ENCODE measurements around the gene WDR46.

Gene WDR46

GRCh38 chr6:33288921-33289783 is at the start of gene WDR46, which contains the start of gene PFDN6:
Gene WDR46, minus strand, starts transcription at chr6:33289239. Its CDS starts 69 bp downstream, at chr6:33289170.
Gene PFDN6, plus strand, starts transcription at chr6:33289601. Its CDS starts 256 bp downstream, at chr6:33289857.
- peak; percentile 87 for DNase-seq

- no peak for DNase-seq
Observed at GRCh38 chr6:33336495-33336894, 47.5 kb upstream of the WDR46 start.

DNA sequence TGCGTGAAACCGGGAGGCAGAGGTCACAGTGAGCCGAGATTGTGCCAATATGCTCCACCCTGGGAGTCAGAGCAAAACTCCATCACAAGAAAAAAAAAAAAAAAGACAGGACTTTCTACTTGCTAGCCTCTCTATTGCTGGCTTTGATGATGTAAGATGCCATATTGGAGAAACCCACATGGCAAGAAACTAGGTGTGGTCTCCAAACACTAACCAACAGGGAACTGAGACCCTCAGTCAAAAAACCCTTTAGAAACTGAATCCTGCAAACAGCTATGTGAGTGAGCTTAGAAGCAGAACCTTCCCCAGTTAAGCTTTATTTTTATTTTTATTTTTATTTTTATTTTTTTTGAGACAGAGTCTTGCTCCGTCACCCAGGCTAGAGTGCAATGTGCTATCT is 46.9 kb upstream of the WDR46 start:
- no peak for DNase-seq

- DNase-seq = no peak
Observed at GRCh38 chr6:33333666-33334065, 44.6 kb upstream of the WDR46 start.

GRCh38 chr6:33330736-33331135 is 41.7 kb upstream of the WDR46 start:
- no peak for DNase-seq

- no peak for DNase-seq
Observed at GRCh38 chr6:33329058-33329457, 40.0 kb upstream of the WDR46 start.

- DNase-seq = no peak
Observed at GRCh38 chr6:33324125-33324524, 35.1 kb upstream of the WDR46 start.

DNA sequence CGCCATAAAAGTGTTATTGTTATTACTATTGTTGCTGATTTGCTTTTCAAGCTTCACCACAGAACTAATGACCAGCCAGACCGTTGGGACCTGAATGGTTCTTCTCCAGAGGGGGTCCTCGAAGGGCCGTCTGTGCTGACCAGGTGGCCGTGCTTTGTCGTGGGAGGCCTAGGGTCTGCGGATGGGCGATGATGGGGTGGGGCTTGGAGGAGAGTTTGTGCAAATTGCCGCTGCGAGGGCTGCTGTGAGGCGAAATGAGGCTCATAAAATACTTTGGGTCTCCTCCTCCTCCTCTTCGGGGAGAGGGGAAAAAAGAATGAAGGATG is 34.5 kb upstream of the WDR46 start:
- no peak for DNase-seq

DNA sequence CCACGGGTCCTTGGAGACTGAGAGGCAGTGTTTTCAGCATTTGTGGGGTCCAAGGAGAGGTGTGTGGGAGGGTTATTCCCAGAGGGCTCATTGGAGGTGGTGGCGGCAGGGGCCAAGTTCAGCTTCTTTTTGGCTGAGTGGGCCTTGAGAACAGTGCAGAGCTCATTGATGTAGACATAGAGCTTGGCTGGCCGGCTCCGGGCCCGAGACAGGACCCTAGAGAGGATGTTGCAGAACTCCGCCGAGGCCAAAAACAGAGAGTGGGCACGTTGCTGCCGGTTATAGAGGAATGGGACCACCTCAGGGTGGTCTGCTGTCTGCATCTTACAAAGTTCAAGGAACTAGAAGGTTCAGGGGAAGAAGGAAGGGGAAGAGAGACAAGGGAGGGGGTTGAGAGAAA is 32.2 kb upstream of the WDR46 start:
- DNase-seq = no peak

DNA sequence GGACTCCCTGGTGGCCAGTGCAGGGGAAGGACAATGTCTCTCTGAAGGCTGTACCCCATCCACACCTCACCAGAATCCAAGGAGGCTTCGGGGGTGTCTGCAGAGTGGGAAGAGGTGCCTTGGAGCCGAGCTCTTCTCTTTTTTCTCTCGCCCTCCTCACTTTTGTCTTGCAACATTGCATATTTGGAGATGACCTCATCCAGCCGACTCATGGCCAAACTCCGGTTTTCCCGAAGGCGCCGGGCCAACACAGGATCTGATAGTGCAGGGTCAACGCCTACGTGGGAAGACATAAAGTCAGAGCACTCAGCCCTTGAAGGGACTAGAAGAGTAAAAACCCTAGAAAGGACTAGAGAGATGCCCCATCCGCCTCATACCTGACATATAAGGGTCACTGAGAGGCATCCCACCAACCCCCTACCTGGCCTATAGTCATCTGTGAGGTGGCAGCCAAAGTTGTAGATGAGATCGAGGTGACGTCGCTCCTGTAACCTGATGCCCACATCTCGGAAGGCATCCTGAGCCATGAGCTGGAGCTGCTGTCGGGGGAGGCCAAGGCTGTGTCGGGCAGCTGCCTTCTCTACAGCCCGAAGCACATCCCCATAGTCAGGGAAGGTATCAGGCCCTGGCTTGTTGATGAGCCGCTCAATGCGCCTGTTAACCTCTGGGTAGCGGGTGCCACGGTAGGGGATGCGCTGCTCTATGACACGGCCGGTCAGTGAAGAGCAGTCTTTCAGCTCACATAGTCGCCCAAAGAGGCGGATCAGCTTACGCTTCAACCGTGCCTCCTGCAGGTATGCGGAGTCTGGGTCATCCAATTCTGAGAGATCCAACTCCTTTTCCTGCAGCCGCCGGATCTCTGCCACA is 31.5 kb upstream of the WDR46 start:
- DNase-seq = no peak

GRCh38 chr6:33319939-33320314 is 30.9 kb upstream of the WDR46 start:
- no peak for DNase-seq

DNA sequence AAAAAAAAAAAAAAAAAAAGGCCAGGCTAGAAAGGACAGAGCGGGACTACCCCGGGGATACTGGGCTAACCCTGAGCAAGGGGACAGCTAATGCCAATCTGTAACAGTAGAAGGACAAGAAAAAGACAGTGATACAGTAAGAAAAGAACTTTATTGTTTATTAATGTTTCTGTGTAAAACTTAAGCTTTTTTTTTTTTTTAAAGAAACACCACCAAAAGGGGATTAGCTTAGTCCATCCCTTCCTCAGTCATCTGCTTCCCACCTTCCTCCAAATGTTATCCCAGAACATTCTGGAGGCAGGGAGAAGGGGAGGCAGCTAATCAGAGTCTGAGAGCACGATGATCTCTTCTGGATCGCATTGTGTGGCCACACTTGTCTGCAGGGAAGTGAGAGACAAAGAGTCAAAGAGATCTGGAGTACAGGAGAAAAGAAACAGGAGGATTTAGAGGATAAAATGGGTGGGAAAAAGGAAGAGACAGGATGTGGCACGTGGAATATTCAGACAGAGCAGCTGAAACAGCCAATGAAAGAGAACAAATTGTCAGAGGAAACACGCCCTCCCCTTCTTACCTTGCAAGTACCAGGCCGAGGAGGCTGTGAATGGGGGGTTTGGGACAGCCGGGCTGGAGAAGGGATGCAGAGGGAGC is 29.5 kb upstream of the WDR46 start:
- no peak for DNase-seq

GRCh38 chr6:33317669-33318425 is 28.8 kb upstream of the WDR46 start, which contains the start of gene ZBTB22:
Gene ZBTB22, minus strand, starts transcription at chr6:33317744. Its CDS starts 828 bp downstream, at chr6:33316916.
- peak; percentile 97 for DNase-seq

GRCh38 chr6:33317419-33317668 is 28.3 kb upstream of the WDR46 start:
- DNase-seq = no peak

- DNase-seq = no peak
Observed at GRCh38 chr6:33316603-33317418, 27.8 kb upstream of the WDR46 start.

DNA sequence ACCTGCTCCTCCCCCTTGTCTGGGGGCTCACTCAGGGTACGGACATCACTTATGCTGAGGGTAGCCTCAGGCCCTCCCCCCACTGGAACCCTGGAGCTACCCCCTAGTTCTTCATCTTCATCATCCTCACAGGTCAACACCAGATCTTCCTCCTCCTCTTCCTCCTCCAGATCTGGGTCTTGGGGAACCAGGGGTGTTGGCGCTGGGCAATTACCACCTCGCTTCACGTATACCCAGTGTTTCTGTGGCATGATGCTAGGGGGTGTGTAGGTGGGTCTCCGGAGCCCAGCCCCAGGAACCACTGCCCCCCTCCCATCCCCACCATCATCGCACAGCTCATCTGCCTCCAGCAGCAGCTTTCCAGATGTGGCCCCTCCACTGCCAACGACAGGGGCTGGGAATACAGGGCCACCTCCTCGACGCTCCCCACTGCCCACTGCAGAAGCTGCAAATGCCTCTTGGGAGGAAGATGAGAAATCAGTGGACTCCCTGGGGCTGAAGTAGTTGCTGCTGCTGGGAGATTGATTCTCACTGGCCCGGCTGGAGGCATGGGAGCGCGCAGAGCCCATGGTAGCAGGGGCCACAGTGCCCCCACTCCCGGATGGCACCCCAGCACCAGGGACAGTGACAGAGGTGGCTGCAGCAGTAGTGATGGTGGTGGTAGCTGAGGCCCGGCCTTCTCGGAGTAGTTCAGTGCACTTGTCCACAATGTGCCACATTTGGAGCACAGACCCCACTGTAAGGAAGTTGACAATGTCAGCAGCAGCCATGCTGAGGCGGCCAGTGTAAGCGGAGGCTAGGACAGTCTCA is 27.0 kb upstream of the WDR46 start:
- DNase-seq = no peak

DNA sequence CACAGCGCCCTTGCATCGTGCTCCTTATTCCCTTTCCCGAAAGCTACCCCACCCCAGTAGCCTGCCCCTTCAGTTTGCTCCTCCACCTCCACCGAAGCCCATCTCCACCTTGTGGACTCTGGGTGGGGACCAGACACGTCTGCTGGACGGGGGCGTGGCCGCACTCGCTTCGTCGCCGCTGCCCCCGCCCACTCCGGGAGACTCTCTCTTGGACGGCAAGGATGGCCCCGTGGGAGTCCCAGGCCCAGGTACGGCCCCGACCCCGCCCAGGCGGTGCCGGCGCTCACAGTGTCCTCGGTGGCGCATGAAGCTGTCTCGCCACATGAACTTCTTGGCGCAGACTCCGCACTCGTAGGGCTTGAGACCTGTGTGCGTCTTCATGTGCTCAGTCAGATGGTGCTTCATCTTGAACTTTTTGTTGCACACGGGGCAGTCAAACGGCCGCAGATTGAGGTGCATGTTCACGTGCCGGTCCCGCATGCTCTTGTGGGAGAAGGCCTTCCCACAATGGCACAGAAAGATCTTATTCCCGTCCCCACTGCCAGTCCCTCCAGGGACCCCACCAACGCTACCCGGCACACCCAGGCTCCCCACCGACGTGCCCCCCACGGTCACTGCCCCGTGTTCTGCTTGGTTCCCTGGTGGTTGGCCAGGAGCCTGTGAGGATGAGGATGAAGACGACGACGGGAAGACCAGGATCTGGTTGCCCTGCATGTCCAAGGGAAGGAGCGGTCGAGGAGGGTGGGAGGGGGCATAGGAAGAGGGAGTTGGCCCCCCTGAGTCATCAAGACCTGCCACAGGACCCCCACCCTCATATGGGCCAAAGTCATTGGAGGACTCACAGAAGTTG is 26.1 kb upstream of the WDR46 start:
- DNase-seq = peak; percentile 33

DNA sequence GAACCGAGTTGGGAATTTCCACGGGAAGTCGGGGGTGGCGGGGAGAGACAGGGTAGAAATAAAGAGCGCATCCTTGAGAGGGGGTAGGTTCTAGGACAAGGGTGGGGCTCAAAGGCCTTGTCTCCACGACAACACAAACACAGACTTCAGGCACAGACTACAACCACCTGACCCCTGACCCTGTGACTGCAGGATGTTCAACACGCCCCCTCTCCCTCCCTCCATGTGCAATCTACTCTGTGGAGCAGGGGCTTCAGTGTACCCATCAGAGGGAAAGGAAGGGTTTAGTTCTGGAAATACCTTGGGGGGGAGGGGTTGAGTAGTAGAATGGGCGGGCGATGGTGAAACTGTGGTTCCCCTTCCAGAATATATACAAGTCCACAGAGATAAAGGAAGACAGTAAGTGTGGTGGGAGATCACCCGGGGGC is 25.5 kb upstream of the WDR46 start:
- peak; percentile 92 for DNase-seq

DNA sequence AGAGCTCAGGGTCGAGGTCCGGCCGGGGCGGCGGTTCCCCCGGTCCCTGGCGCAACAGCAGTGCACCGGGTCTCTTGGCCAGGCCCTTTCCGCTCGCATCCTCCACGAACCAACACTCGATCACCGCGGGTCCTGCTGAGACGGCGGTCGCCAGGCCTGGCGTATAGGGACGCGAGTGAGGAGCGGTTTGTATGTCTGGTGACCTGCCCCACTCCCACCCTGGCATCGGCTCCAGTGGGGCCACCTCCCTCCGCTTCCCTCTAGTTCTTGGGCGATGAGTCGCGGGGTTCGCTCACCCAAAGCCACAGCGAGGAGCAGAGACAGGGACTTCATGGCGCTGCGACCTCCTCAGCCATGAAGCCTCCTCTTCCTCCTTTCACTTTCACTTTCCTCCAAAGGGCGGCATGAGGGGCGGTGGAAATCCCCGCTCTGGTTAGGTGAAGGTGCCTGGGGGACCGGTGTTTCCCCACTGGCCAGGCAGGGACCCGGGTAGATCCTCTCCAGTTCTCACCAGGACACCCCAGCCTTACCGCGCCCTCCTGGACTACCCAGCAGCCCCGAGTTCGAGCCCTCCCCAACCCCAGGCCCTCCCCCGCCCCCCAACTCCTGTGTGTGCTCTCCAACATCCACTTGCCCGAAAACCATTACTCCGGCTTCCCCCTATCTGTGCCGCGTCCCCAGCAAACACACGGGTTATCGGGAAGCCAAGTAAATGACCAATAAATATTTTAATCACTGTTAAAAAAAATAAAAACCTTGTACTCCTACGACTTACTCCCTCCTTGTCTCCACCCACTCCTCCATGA is 24.9 kb upstream of the WDR46 start, which contains the start of gene TAPBP:
Gene TAPBP (minus strand): TSS at position 370 of the 806 bp plus-strand sequence. CDS start 37 bp downstream, at position 333.
- peak; percentile 94 for DNase-seq
